Duodenal mucosa (tissue), 2 donors: Measurements from ENCODE around the gene TMEM247.
"Not testable (repeated sequence)": the region's sequence is repeated elsewhere in the genome, so short reads cannot be mapped to it uniquely, and the experiment has no call there.

Experiments
- H3K27ac ChIP-seq: one replicate; pipeline ENCODE4 v1.7.0; 2013; ENCODE audit warnings: low read depth, low read length
- H3K27me3 ChIP-seq, 2 donors: one replicate each; pipeline ENCODE4 v1.7.0; 2013; ENCODE audit warnings: low read length in 2 of 2, control low read depth in 1 of 2; ENCODE audit not compliant: insufficient read depth in 2 of 2, control insufficient read depth in 1 of 2
- H3K36me3 ChIP-seq, 2 donors: one replicate each; pipeline ENCODE4 v1.7.0; 2013; ENCODE audit warnings: low read length in 2 of 2, control low read depth in 1 of 2; ENCODE audit not compliant: insufficient read depth in 2 of 2, control insufficient read depth in 1 of 2
- H3K4me1 ChIP-seq, 2 donors: one replicate each; pipeline ENCODE4 v1.7.0; 2013; ENCODE audit warnings: low read length in 2 of 2, control low read depth in 1 of 2; ENCODE audit not compliant: insufficient read depth in 2 of 2, control insufficient read depth in 1 of 2
- H3K4me3 ChIP-seq, 2 donors: one replicate each; pipeline ENCODE4 v1.7.0; 2013; ENCODE audit warnings: low read length in 2 of 2, low read depth in 1 of 2
- H3K9ac ChIP-seq, 2 donors: one replicate each; pipeline ENCODE4 v1.7.0; 2013; ENCODE audit warnings: low read length in 2 of 2, low read depth in 1 of 2
- H3K9me3 ChIP-seq, 2 donors: one replicate each; pipeline ENCODE4 v1.7.0; 2013; ENCODE audit warnings: low read length in 2 of 2, control low read depth in 1 of 2; ENCODE audit not compliant: control insufficient read depth in 1 of 2

Gene TMEM247

DNA sequence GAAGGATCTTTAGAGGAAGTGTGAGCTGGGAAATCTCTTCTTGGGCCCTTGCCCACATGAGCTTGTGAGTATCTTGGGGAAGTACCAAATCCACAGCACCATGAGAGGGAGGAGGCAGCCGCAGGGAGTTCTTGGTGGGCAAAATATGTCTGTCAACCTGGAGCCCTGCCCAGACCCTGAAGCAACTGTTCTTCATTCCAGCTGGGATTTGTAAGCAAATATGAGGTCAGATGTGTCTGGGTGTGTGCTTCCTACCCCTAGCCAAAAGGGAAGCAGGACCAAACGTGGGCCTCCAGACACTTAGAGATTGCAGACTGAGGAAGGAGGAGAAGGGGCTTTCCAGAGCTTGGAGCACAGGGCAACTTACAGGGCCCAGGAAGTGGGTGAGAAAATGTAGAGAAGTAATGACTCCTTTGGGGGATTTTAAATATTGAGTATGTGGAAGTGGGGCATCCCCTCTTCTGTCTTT lies 41.9 kb downstream of the TMEM247 start:
- H3K9ac ChIP-seq = no peak overlapping the region
- H3K36me3 ChIP-seq = no peaks in the 10 kb centered on the region
- H3K9me3 ChIP-seq = peaks cover 0 to 8% of the 10 kb centered on the region in 2 donors
- H3K27ac ChIP-seq = no peak overlapping the region
- no peaks in the 10 kb centered on the region for H3K27me3 ChIP-seq
- H3K4me3 ChIP-seq = no peak overlapping the region
- no peaks in the 10 kb centered on the region for H3K4me1 ChIP-seq

DNA sequence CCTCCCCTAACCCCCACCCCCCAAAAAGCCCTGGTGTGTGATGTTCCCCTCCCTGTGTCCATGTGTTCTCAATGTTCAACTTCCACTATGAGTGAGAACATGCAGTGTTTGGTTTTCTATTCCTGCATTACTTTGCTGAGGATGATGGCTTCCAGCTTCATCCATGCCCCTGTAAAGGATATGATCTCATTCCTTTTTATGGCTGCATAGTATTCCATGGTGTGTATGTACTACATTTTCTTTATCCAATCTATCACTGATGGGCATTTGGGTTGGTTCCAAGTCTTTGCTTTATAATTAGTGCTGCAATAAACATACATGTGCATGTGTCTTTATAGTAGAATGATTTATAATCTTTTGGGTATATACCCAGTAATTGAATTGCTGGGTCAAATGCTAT lies 43.0 kb downstream of the TMEM247 start:
- not testable (repeated sequence) for H3K9ac ChIP-seq, H3K4me3 ChIP-seq, H3K27ac ChIP-seq, H3K9me3 ChIP-seq, H3K27me3 ChIP-seq, H3K36me3 ChIP-seq, H3K4me1 ChIP-seq

DNA sequence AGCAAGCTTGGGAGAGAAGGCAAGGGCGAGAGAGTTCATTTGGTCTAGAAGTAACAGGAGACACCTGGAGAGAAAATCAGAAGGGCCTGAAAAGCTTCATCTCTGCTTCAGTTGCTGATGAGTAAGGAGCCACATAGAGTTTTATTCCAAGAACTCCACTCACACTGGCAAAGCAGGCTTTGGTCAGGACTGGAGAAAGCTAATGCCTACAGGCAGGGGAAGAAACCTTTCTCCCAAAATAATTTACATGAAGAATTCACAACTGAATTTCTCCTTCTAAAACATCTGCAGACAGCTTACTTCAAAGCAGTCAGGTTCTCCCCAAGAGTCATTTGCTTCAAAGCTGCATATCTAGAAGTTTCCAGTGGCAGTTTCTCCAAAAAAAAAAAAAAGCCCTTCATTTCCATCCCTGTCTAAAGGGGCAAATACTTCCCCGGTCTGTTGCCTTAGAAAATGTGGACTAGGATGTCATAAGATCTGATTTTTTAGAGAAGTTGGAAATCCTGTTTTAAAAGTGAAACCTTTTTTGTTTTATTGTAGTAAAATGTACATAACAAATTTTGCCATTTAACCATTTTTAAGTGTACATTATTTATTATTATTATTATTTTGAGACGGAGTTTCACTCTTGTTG lies 46.3 kb downstream of the TMEM247 start:
- Histone ChIP-seq H3K4me1 (no peaks in the 10 kb centered on the region), H3K36me3 (no peaks in the 10 kb centered on the region), H3K4me3 (no peak overlapping the region), H3K27ac (no peak overlapping the region), H3K9ac (no peak overlapping the region), H3K27me3 (no peaks in the 10 kb centered on the region), H3K9me3 (no peaks in the 10 kb centered on the region)

DNA sequence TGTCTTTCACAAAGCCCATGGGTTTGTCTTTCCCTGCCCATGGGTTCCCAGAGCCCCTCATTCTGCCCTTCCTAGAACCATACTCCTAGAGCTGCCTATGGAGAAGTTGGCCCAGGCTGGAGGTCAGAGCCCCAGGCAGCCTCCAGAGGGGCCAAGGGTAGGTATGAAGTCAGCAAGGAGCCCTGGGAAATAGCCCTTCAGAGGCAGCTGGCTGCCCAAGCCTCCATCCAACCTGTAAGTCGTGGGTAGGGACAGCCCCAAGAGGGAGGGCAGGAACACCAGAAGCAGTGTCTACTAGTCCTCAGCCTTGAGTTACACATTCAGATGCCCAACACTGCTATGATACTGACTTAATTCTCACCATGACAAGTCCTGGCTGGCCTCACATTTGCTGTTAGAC lies 49.5 kb downstream of the TMEM247 start:
- Histone ChIP-seq H3K4me3 (no peak overlapping the region), H3K9ac (no peak overlapping the region), H3K9me3 (no peaks in the 10 kb centered on the region), H3K27me3 (no peaks in the 10 kb centered on the region), H3K36me3 (no peaks in the 10 kb centered on the region), H3K4me1 (no peaks in the 10 kb centered on the region), H3K27ac (no peak overlapping the region)

DNA sequence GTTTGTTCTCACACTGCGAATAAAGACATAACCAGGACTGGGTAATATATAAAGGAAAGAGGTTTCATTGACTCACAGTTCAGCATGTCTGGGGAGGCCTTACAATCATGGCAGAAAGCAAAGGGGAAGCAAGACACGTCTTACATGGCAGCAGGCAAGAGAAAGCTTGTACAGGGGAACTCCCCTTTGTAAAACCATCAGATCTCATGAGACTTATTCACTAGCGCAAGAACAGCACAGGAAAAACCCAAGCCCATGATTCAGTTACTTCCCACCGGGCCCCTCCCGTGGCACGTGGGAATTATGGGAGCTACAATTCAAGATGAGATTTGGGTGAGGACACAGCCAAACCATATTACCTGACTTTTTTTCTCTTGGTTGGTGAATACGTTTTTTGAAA lies 51.3 kb downstream of the TMEM247 start:
- no peak overlapping the region for H3K9ac ChIP-seq
- H3K27me3 ChIP-seq = no peaks in the 10 kb centered on the region
- H3K36me3 ChIP-seq = no peaks in the 10 kb centered on the region
- H3K4me3 ChIP-seq = no peak overlapping the region
- H3K9me3 ChIP-seq = no peaks in the 10 kb centered on the region
- H3K4me1 ChIP-seq = peaks cover 5 to 9% of the 10 kb centered on the region in 2 donors
- no peak overlapping the region for H3K27ac ChIP-seq

DNA sequence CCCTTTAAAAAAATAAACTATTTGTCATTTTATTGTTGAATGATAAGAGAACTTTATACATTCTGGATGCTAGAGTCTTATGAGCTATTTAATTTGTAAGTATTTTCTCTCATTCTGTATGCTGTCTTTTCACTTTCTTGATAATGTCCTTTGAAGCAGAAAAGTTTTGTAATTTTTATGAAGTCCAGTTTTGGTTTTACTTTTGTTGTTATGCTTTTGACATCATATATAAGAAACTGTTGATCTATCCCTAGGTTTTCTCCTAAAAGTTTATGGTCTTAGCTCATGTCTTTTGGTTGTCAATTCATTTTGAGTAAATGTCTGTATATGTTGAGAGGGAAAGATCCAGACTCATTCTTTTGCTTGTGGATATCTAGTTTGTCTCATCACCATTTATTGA lies 52.5 kb downstream of the TMEM247 start:
- Histone ChIP-seq H3K4me1 (peaks cover 5 to 10% of the 10 kb centered on the region in 2 donors), H3K4me3 (no peak overlapping the region), H3K9ac (no peak overlapping the region), H3K27ac (no peak overlapping the region), H3K36me3 (no peaks in the 10 kb centered on the region), H3K27me3 (no peaks in the 10 kb centered on the region), H3K9me3 (no peaks in the 10 kb centered on the region)
